Panc1 (cell line): ENCODE data around the gene MAP4K4. TPM values are rescaled to one million over a fixed set of nuclear protein-coding genes. Genes with fewer than 3 reads are reported as not detected.

Experiments
- ATAC-seq: fragments of 200-7000 bp; cut with Tn5 transposase; 2 replicates; pipeline ENCODE4 v1.9.1; 2020; ENCODE audit warnings: mild to moderate bottlenecking, moderate library complexity
- BruUV-seq: library from RNA; stranded (reverse); fragments of 400-500 nt; replicated peaks from 2 replicates; lab custom pipeline; 2021; lab: Mats Ljungman, UMichigan
- CTCF ChIA-PET: fragments of 300-600 bp; sonication (Branson Sonifier 250); formaldehyde crosslinking; loops from one replicate; lab custom pipeline; 2022; ENCODE audit warnings: antibody characterized with exemption; lab: Charles Lee
- POLR2A ChIA-PET: fragments of 300-600 bp; sonication (Branson Sonifier 250); formaldehyde crosslinking; loops from one replicate; lab custom pipeline; 2022; ENCODE audit warnings: antibody characterized with exemption; lab: Charles Lee
- DNase-seq: peaks from one replicate; pipeline ENCODE4 v3.0.0-alpha.2; 2010; ENCODE audit warnings: low read depth, low spot score
- H3K27ac ChIP-seq: 2 replicates; pipeline ENCODE4 v1.5.1; 2011; ENCODE audit warnings: mild to moderate bottlenecking, low read length, inconsistent platforms
- H3K27me3 ChIP-seq: fragments of 200-500 bp; sonication (Bioruptor generic); 2 replicates; pipeline ENCODE4 v1.6.0; 2014; ENCODE audit warnings: low read length, inconsistent platforms; ENCODE audit not compliant: control insufficient read depth, insufficient read depth
- H3K36me3 ChIP-seq: fragments of 200-500 bp; sonication (Bioruptor generic); 2 replicates; pipeline ENCODE4 v1.5.1; 2014; ENCODE audit warnings: inconsistent platforms, mild to moderate bottlenecking, low read length, moderate library complexity; ENCODE audit not compliant: control insufficient read depth, insufficient read depth
- H3K4me1 ChIP-seq: 2 replicates; pipeline ENCODE4 v1.5.1; 2011; ENCODE audit warnings: inconsistent platforms, mild to moderate bottlenecking, low read length, moderate library complexity; ENCODE audit not compliant: control insufficient read depth, insufficient read depth
- H3K4me3 ChIP-seq, 2 experiments: 2 replicates each; pipeline ENCODE4 v1.5.1; 2011 to 2012; ENCODE audit warnings: low read depth in 2 of 2, low read length in 2 of 2, mild to moderate bottlenecking in 2 of 2, inconsistent platforms in 1 of 2, moderate library complexity in 1 of 2
- H3K9me3 ChIP-seq: fragments of 200-500 bp; sonication (Bioruptor generic); 2 replicates; pipeline ENCODE4 v1.5.1; 2014; ENCODE audit warnings: low read depth, mild to moderate bottlenecking, inconsistent platforms, low read length, moderate library complexity; ENCODE audit not compliant: control insufficient read depth, insufficient read depth
- POLR2AphosphoS5 ChIP-seq: IDR thresholded peaks from 2 replicates; pipeline ENCODE4 v1.6.1; 2012; ENCODE audit warnings: mild to moderate bottlenecking, low read depth, low read length, moderate library complexity
- SIN3A ChIP-seq: IDR thresholded peaks from 2 replicates; pipeline ENCODE4 v1.6.1; 2012; ENCODE audit warnings: low read depth, mild to moderate bottlenecking, low read length, moderate library complexity, borderline replicate concordance; ENCODE audit not compliant: insufficient read depth
- TCF7L2 ChIP-seq: IDR thresholded peaks from 2 replicates; pipeline ENCODE4 v1.6.1; 2011; ENCODE audit warnings: mild to moderate bottlenecking, low read depth, low read length, inconsistent platforms
- in situ Hi-C: cut with HindIII; loops from 2 replicates; pipeline ENCODE4 v1.10.0; 2016; ENCODE audit warnings: low sequenced_read_pairs, low pct_unique_long_range_greater_than_20kb
- intact Hi-C: fragments of 100-400 bp; cut with micrococcal nuclease; formaldehyde crosslinking; loops from one replicate; pipeline ENCODE4 v1.10.0; 2022; ENCODE audit not compliant: unreplicated experiment
- total RNA-seq: library from RNA; stranded (reverse); gene quantifications from one replicate; pipeline ENCODE4 v1.2.1, GENCODE V29; 2021; ENCODE audit not compliant: unreplicated experiment
- TF ChIP-seq, protein P1 (sequence below), 2 experiments: IDR thresholded peaks; 2 replicates each; pipeline ENCODE4 v1.6.1; 2011 to 2012; ENCODE audit warnings: low read depth in 2 of 2, control low read depth in 1 of 2, low read length in 1 of 2, mild to moderate bottlenecking in 1 of 2, moderate library complexity in 1 of 2; ENCODE audit not compliant: insufficient read depth in 1 of 2
- TF ChIP-seq, protein P2 (sequence below): fragments of 450-650 bp; IDR thresholded peaks from 2 replicates; pipeline ENCODE4 v1.5.1; 2017; ENCODE audit warnings: mild to moderate bottlenecking

The MAP4K4 gene
- total RNA-seq, 1 experiment from 2014 or later: 68.5 TPM

- in situ Hi-C loops: no loop called here
- no peaks in the 10 kb centered on the region for H3K9me3 ChIP-seq
- H3K4me1 ChIP-seq: peaks cover 21% of the 10 kb centered on the region; the same call in 1 of the 2 replicates
- DNase-seq (no peak), ATAC-seq (peak; percentile 68; the same call in 1 of the 2 replicates)
- intact Hi-C loops: loop anchor here (10.0 kb wide), 1 partner anchor 129 kb away; the partner anchor contains the start of gene MAP4K4
- no peak overlapping the region for H3K27ac ChIP-seq
- POLR2A ChIA-PET: no interaction called here
- no peak overlapping the region for H3K4me3 ChIP-seq
- no peaks in the 10 kb centered on the region; the same call in 1 of the 2 replicates for H3K36me3 ChIP-seq
- CTCF ChIA-PET: no interaction called here
- no peaks in the 10 kb centered on the region for H3K27me3 ChIP-seq
- TF ChIP-seq, protein P1, sequence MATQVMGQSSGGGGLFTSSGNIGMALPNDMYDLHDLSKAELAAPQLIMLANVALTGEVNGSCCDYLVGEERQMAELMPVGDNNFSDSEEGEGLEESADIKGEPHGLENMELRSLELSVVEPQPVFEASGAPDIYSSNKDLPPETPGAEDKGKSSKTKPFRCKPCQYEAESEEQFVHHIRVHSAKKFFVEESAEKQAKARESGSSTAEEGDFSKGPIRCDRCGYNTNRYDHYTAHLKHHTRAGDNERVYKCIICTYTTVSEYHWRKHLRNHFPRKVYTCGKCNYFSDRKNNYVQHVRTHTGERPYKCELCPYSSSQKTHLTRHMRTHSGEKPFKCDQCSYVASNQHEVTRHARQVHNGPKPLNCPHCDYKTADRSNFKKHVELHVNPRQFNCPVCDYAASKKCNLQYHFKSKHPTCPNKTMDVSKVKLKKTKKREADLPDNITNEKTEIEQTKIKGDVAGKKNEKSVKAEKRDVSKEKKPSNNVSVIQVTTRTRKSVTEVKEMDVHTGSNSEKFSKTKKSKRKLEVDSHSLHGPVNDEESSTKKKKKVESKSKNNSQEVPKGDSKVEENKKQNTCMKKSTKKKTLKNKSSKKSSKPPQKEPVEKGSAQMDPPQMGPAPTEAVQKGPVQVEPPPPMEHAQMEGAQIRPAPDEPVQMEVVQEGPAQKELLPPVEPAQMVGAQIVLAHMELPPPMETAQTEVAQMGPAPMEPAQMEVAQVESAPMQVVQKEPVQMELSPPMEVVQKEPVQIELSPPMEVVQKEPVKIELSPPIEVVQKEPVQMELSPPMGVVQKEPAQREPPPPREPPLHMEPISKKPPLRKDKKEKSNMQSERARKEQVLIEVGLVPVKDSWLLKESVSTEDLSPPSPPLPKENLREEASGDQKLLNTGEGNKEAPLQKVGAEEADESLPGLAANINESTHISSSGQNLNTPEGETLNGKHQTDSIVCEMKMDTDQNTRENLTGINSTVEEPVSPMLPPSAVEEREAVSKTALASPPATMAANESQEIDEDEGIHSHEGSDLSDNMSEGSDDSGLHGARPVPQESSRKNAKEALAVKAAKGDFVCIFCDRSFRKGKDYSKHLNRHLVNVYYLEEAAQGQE (IDR thresholded peaks at IDR 0.05; ENCODE audit: insufficient read depth in 1 of 2, low read depth in 2 of 2, low read length in 1 of 2): no peak
- TF ChIP-seq, protein P2, sequence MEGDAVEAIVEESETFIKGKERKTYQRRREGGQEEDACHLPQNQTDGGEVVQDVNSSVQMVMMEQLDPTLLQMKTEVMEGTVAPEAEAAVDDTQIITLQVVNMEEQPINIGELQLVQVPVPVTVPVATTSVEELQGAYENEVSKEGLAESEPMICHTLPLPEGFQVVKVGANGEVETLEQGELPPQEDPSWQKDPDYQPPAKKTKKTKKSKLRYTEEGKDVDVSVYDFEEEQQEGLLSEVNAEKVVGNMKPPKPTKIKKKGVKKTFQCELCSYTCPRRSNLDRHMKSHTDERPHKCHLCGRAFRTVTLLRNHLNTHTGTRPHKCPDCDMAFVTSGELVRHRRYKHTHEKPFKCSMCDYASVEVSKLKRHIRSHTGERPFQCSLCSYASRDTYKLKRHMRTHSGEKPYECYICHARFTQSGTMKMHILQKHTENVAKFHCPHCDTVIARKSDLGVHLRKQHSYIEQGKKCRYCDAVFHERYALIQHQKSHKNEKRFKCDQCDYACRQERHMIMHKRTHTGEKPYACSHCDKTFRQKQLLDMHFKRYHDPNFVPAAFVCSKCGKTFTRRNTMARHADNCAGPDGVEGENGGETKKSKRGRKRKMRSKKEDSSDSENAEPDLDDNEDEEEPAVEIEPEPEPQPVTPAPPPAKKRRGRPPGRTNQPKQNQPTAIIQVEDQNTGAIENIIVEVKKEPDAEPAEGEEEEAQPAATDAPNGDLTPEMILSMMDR: peak; percentile 80
- BruUV-seq: no TSS peak
These were observed 125.9 kb downstream of the MAP4K4 start for GRCh38 chr2:101823347-101823791.

DNA sequence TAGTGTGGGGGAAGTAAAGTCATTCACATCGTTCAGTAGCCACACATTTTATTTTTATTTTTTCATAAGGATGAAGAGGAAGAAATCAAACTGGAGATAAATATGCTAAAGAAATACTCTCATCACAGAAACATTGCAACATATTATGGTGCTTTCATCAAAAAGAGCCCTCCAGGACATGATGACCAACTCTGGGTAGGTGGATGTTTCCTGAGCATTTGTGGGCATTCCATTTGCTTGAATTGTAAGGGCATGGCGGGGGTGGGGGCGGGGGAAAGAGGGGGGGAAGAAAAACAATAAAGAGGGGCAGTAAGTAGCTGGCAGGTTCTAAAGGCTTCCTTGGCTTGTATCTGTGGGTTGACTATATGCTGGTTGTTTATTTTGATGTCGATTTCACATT is 126.4 kb downstream of the MAP4K4 start:
- in situ Hi-C loops (no loop called here), intact Hi-C loops (loop anchor here (10.0 kb wide), 1 partner anchor 129 kb away; the partner anchor contains the start of gene MAP4K4)
- CTCF ChIA-PET: interaction anchor here (0.6 kb wide), 1 partner anchor 417 kb away, joined by 3 read pairs; no protein-coding TSS in a partner anchor
- H3K9me3 ChIP-seq: no peaks in the 10 kb centered on the region
- DNase-seq: no peak
- H3K36me3 ChIP-seq: no peaks in the 10 kb centered on the region; the same call in 1 of the 2 replicates
- H3K4me3 ChIP-seq: no peak overlapping the region
- TF ChIP-seq TCF7L2 (no peak), SIN3A (no peak), POLR2AphosphoS5 (no peak)
- TF ChIP-seq, protein P2: no peak
- TF ChIP-seq, protein P1 (IDR thresholded peaks at IDR 0.05; ENCODE audit: insufficient read depth in 1 of 2, low read depth in 2 of 2, low read length in 1 of 2): no peak
- peaks cover 21% of the 10 kb centered on the region; the same call in 1 of the 2 replicates for H3K4me1 ChIP-seq
- POLR2A ChIA-PET: interaction anchor here (0.6 kb wide), 1 partner anchor 123 kb away, joined by 4 read pairs; no protein-coding TSS in a partner anchor
- H3K27me3 ChIP-seq: no peaks in the 10 kb centered on the region
- BruUV-seq: no TSS peak
- ATAC-seq: no peak
- no peak overlapping the region for H3K27ac ChIP-seq
